ENCODE results near the gene IMMP2L. TPM values are rescaled to one million over a fixed set of nuclear protein-coding genes. Genes with fewer than 3 reads are reported as not detected.
A peak's percentile ranks its signal among the peaks of the same experiment; 100 is the strongest.

IMMP2L gene
- total RNA-seq, 1 donor from 2014 or later = 59.6 TPM

GRCh38 chr7:111516612-111517011, 45.7 kb downstream of the IMMP2L start:
- Mint-ChIP-seq H3K36me3 (peaks cover 38% of the 10 kb centered on the region), H3K4me1 (peaks cover 13% of the 10 kb centered on the region), H3K4me3 (no peak overlapping the region), H3K27me3 (ENCODE audit: low read depth) (no peaks in the 10 kb centered on the region), H3K27ac (peak overlapping the region; percentile 75), H3K9me3 (peaks cover 24% of the 10 kb centered on the region)
- TF ChIP-seq CTCF (IDR thresholded peaks at IDR 0.05; ENCODE audit: unreplicated experiment) = no peak
- DNase-seq (ENCODE audit: low spot score in 2 of 2, unreplicated experiment in 2 of 2) = no peak

GRCh38 chr7:111513566-111513965, 48.7 kb downstream of the IMMP2L start:
- H3K27ac Mint-ChIP-seq = no peak overlapping the region
- peaks cover 18% of the 10 kb centered on the region for H3K9me3 Mint-ChIP-seq
- H3K27me3 Mint-ChIP-seq (ENCODE audit: low read depth) = no peaks in the 10 kb centered on the region
- no peak for DNase-seq (ENCODE audit: low spot score in 2 of 2, unreplicated experiment in 2 of 2)
- H3K4me3 Mint-ChIP-seq = no peak overlapping the region
- H3K4me1 Mint-ChIP-seq = peaks cover 13% of the 10 kb centered on the region
- peaks cover 19% of the 10 kb centered on the region for H3K36me3 Mint-ChIP-seq
- TF ChIP-seq CTCF (IDR thresholded peaks at IDR 0.05; ENCODE audit: unreplicated experiment) = no peak

GRCh38 chr7:111511845-111512244, 50.4 kb downstream of the IMMP2L start:
- Mint-ChIP-seq H3K4me1 (peaks cover 8% of the 10 kb centered on the region), H3K9me3 (peaks cover 18% of the 10 kb centered on the region), H3K36me3 (peaks cover 26% of the 10 kb centered on the region), H3K27me3 (ENCODE audit: low read depth) (no peaks in the 10 kb centered on the region), H3K27ac (no peak overlapping the region), H3K4me3 (no peak overlapping the region)
- no peak for DNase-seq (ENCODE audit: low spot score in 2 of 2, unreplicated experiment in 2 of 2)
- TF ChIP-seq CTCF (IDR thresholded peaks at IDR 0.05; ENCODE audit: unreplicated experiment) = no peak

- no peak for TF ChIP-seq CTCF (IDR thresholded peaks at IDR 0.05; ENCODE audit: unreplicated experiment)
Observed at GRCh38 chr7:111510584-111511378, 51.5 kb downstream of the IMMP2L start.

GRCh38 chr7:111510062-111510461, 52.2 kb downstream of the IMMP2L start:
- peaks cover 18% of the 10 kb centered on the region for H3K9me3 Mint-ChIP-seq
- peaks cover 28% of the 10 kb centered on the region for H3K36me3 Mint-ChIP-seq
- TF ChIP-seq CTCF (IDR thresholded peaks at IDR 0.05; ENCODE audit: unreplicated experiment) = no peak
- H3K4me1 Mint-ChIP-seq = no peaks in the 10 kb centered on the region
- no peak overlapping the region for H3K27ac Mint-ChIP-seq
- H3K4me3 Mint-ChIP-seq = no peak overlapping the region
- H3K27me3 Mint-ChIP-seq (ENCODE audit: low read depth) = no peaks in the 10 kb centered on the region
- DNase-seq (ENCODE audit: low spot score in 2 of 2, unreplicated experiment in 2 of 2) = no peak

More at GRCh38 chr7:111510584-111511378, 51.5 kb downstream of the IMMP2L start:
- no peak for DNase-seq (ENCODE audit: low spot score in 2 of 2, unreplicated experiment in 2 of 2)
- no peaks in the 10 kb centered on the region for H3K27me3 Mint-ChIP-seq (ENCODE audit: low read depth)
- H3K4me1 Mint-ChIP-seq = no peaks in the 10 kb centered on the region
- H3K27ac Mint-ChIP-seq = no peak overlapping the region
- peaks cover 28% of the 10 kb centered on the region for H3K36me3 Mint-ChIP-seq
- no peak overlapping the region for H3K4me3 Mint-ChIP-seq
- H3K9me3 Mint-ChIP-seq = peaks cover 18% of the 10 kb centered on the region

All from mesothelial cell of epicardium (in vitro differentiated cells).